Transverse colon (tissue), 4 donors: ENCODE data around the gene FSCN2. TPM values are rescaled to one million over a fixed set of nuclear protein-coding genes. Genes with fewer than 3 reads are reported as not detected.

Experiments used
- DNase-seq: peaks from one replicate; pipeline ENCODE4 v3.0.0-alpha.2; 2019
- H3K27ac ChIP-seq, 4 donors: fragments of 200-600 bp; sonication (generic); 2 replicates each; pipeline ENCODE4 v1.5.1; 2016 to 2018; ENCODE audit warnings: inconsistent platforms in 4 of 4
- H3K27me3 ChIP-seq: fragments of 200-600 bp; sonication (generic); 2 replicates; pipeline ENCODE4 v1.5.1; 2017; ENCODE audit warnings: inconsistent platforms
- H3K36me3 ChIP-seq, 4 donors: fragments of 200-600 bp; sonication (generic); 2 replicates each; pipeline ENCODE4 v1.5.1; 2017 to 2019; ENCODE audit warnings: inconsistent platforms in 4 of 4
- H3K4me1 ChIP-seq, 4 donors: fragments of 200-600 bp; sonication (generic); 2 replicates each; pipeline ENCODE4 v1.5.1; 2017 to 2020; ENCODE audit warnings: inconsistent platforms in 4 of 4
- H3K4me3 ChIP-seq, 4 donors: fragments of 200-600 bp; sonication (generic); 1 replicate in 1 of 4; 2 replicates in 3 of 4; pipeline versions ENCODE4 v1.5.1 to v1.6.1; 2017 to 2019; ENCODE audit warnings: inconsistent platforms in 4 of 4
- H3K9me3 ChIP-seq, 2 donors: fragments of 200-600 bp; sonication (generic); 2 replicates each; pipeline ENCODE4 v1.5.1; 2017 to 2019; ENCODE audit warnings: inconsistent platforms in 2 of 2
- CTCF ChIP-seq, 5 experiments: fragments of 200-600 bp in 3 of 5; fragments of 450-650 bp in 2 of 5; sonication (generic) in 3 of 5; IDR thresholded peaks; 1 replicate in 2 of 5; 2 replicates in 3 of 5; pipeline ENCODE4 v1.5.1; 2016 to 2017; ENCODE audit warnings: antibody characterized with exemption in 5 of 5, inconsistent platforms in 3 of 5, mild to moderate bottlenecking in 2 of 5, moderate library complexity in 1 of 5
- EP300 ChIP-seq: sonication (generic); formaldehyde crosslinking; IDR thresholded peaks from one replicate; pipeline ENCODE4 v1.6.1; 2017; ENCODE audit warnings: antibody characterized with exemption, low read depth
- POLR2A ChIP-seq: fragments of 450-650 bp; IDR thresholded peaks from one replicate; pipeline ENCODE4 v1.6.1; 2016; ENCODE audit warnings: antibody characterized with exemption, mild to moderate bottlenecking, moderate library complexity
- POLR2AphosphoS5 ChIP-seq, 3 donors: sonication (generic); formaldehyde crosslinking; IDR thresholded peaks; one replicate each; pipeline ENCODE4 v1.6.1; 2016; ENCODE audit warnings: antibody characterized with exemption in 3 of 3
- WGBS, 2 donors: methylation state at CpG; one replicate each; pipeline ENCODE4 v1.1.5; 2018; ENCODE audit warnings: low coverage in 1 of 2; 5-methylcytosine and 5-hydroxymethylcytosine counted together
- in situ Hi-C, 4 donors: fragments of 200-750 bp; cut with MboI; loops; one replicate each; pipeline versions ENCODE4 v1.15.0 to v1.15.1; 2017; ENCODE audit warnings: low sequenced_read_pairs in 3 of 4, low pct_ligation_motif_present in 1 of 4, low pct_unique_long_range_greater_than_20kb in 1 of 4
- intact Hi-C: fragments of 100-400 bp; cut with DNase I; formaldehyde crosslinking; loops from one replicate; pipeline ENCODE4 v1.15.1; 2023; ENCODE audit warnings: low total_unique reads
- total RNA-seq, 4 donors: library from RNA; depleted of rRNA; stranded (reverse); fragments of >200 nt; gene quantifications; one replicate each; pipeline ENCODE4 v1.1.0, GENCODE V29; 2016

Gene FSCN2
- total RNA-seq, 4 donors from 2014 or later, result 2.3 to 36.4 (median 17.2) TPM

DNA sequence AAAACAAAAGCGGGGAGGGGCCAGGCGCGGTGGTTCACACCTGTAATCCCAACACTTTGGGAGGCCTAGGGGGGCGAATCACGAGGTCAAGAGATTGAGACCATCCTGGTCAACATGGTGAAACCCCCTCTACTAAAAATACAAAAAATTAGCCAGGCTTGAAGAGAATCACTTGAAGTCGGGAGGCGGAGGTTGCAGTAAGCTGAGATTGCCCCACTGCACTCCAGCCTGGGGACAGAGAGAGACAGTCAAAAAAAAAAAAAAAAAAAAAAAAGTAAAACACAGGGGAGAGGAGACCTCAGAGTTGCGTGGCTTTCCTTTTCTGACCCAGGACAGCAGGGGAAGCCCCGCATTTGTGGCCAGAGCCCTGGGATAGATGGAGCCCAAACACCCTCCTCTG lies 35.5 kb upstream of the FSCN2 start:
- Histone ChIP-seq H3K4me3 (no peak overlapping the region), H3K4me1 (peaks cover 6 to 22% (median 11%) of the 10 kb centered on the region in 4 donors), H3K27ac (no peak overlapping the region), H3K36me3 (no peaks in the 10 kb centered on the region), H3K27me3 (no peaks in the 10 kb centered on the region), H3K9me3 (no peaks in the 10 kb centered on the region)
- TF ChIP-seq CTCF (IDR thresholded peaks at IDR 0.05) (no peak), POLR2A (no peak), POLR2AphosphoS5 (IDR thresholded peaks at IDR 0.05) (no peak), EP300 (no peak)
- no peak for DNase-seq
- WGBS, 2 donors, result 75 to 81% methylated on average over 6 to 9 of the region's 9 CpGs
- in situ Hi-C loops (loop anchor here in 3 of 4 donors (25.0 kb wide), 3 partner anchors 105 to 230 kb away; partner anchors contain the start of genes BAHCC1 (in 1 of the 3) and SLC38A10 (in 1 of the 3)), intact Hi-C loops (no loop called here)

DNA sequence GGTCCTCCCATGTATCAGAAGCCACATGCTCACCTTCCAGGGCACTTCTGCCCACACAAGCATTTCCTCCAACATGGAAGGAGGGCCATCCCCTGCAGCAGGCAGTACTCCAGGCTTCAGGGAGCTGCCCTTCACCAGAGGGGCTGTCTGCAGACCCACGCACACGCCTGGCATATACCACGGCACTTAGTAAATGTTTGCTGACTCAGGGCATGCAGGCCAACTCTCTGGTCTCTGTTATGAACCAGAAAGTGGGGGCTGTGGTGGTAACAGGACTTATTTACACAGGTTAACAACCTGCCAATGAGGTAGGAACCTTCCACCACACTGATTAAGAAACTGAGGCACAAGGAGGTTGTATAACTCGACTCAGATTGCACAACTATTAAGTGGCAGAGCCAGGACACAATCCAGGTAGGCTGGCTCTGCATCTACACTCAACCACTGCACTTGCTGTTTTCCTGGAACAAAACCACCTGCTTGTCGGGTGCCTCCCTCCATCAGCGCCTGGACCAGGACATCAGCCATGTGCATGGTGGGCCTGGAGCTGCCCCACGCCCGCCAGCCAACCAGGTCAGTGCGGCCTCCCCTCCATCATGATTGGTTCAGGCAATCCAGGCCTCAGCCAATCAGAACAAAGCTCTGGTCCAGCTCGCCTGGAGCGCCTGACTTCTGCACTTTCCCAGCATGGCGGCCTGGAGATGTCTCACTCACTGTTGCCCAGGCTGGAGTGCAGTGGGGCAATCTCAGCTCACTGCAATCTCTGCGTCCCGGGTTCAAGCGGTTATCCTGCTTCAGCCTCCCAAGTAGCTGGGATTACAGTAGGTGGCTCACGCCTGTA lies 34.8 kb upstream of the FSCN2 start:
- Histone ChIP-seq H3K27ac (no peak overlapping the region), H3K4me3 (no peak overlapping the region), H3K4me1 (peaks cover 1 to 19% (median 7%) of the 10 kb centered on the region in 4 donors), H3K9me3 (no peaks in the 10 kb centered on the region), H3K36me3 (no peaks in the 10 kb centered on the region), H3K27me3 (no peaks in the 10 kb centered on the region)
- no peak for DNase-seq
- TF ChIP-seq POLR2A (no peak), EP300 (no peak), CTCF (IDR thresholded peaks at IDR 0.05) (no peak), POLR2AphosphoS5 (IDR thresholded peaks at IDR 0.05) (no peak)
- 86% methylated on average over 16 of the region's 16 CpGs; no CpG with 5 or more reads in 1 of the 2 donors for WGBS, 2 donors
- intact Hi-C loops, result no loop called here
- in situ Hi-C loops, result loop anchor here in 3 of 4 donors (25.0 kb wide), 3 partner anchors 106 to 231 kb away; partner anchors contain the start of genes BAHCC1 (in 1 of the 3) and SLC38A10 (in 1 of the 3)

DNA sequence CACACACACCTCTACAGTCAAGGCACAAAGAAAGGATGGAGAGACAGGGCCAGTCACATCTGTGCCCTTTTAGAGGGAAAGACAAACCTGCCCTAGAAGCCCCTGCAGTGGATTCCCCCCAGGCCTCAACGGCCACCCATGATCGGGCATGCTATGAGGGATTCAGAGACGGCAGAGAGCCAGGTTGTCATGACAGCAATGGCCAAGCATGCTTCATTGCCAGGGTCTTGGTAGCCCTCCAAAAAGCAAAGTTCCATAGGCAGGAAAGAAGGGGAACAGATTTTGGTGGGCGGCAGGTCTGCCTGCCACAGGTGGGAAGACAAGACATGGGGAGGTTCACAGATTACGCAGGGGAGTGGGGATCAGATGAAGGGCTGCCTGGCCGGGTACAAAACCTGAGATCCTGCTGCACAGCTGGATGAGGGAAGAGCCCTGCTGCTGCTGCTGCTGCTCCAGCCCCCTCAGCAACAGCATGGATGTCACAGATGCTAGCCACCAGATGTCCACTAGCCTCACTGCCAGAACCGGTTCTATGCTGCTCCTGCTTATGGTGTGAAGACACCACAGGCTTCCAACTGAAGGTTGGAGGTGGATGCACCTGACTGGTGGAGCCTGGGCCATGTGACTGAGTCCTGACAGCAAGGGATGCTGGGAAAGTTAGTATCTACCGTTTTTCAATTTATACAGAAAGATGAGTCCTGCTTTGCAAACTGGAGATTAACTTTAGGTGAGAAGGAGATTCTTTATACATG lies 33.4 kb upstream of the FSCN2 start:
- no peaks in the 10 kb centered on the region for H3K27me3 ChIP-seq
- H3K27ac ChIP-seq, result no peak overlapping the region
- TF ChIP-seq POLR2AphosphoS5 (IDR thresholded peaks at IDR 0.05) (no peak), CTCF (IDR thresholded peaks at IDR 0.05) (no peak), POLR2A (no peak), EP300 (no peak)
- peaks cover 0 to 11% (median 1%) of the 10 kb centered on the region in 4 donors for H3K4me1 ChIP-seq
- intact Hi-C loops, result no loop called here
- H3K9me3 ChIP-seq, result no peaks in the 10 kb centered on the region
- no peaks in the 10 kb centered on the region for H3K36me3 ChIP-seq
- in situ Hi-C loops, result loop anchor here in 3 of 4 donors (25.0 kb wide), 3 partner anchors 108 to 233 kb away; partner anchors contain the start of genes BAHCC1 (in 1 of the 3) and SLC38A10 (in 1 of the 3)
- DNase-seq, result no peak
- H3K4me3 ChIP-seq, result no peak overlapping the region
- 53% methylated on average over 8 of the region's 8 CpGs; no CpG with 5 or more reads in 1 of the 2 donors for WGBS, 2 donors
